ENCODE results near the gene DCTN3. TPM values are rescaled to one million over a fixed set of nuclear protein-coding genes. Genes with fewer than 3 reads are reported as not detected.

DCTN3 gene
- total and polyA plus RNA-seq, 9 of the 15 experiments (the other 6 are each of a cell fraction or from before 2014, with no cell fraction given): 11.0 to 51.0 (median 41.9) TPM

- Histone ChIP-seq H3K9me3 (replicated peaks; ENCODE audit: control insufficient read depth, insufficient read depth, low read depth, low read length) (no peaks in the 10 kb centered on the region), H3K9ac (ENCODE audit: insufficient read depth in 1 of 2, low read depth in 2 of 2, low read length in 2 of 2) (peak within 1 kb of the TSS; percentile 47 to 87), H3K9me1 (ENCODE audit: control insufficient read depth, insufficient read depth, low read length) (peaks cover 7% of the 10 kb centered on the region), H3K27ac (ENCODE audit: extremely low read depth, low read depth, low read length) (peak within 1 kb of the TSS; percentile 72), H3K27me3 (ENCODE audit: control insufficient read depth in 2 of 2, insufficient read depth in 2 of 2, low read length in 2 of 2) (no peaks in the 10 kb centered on the region), H3K4me1 (replicated peaks in 1 of 2; ENCODE audit: control insufficient read depth in 2 of 2, insufficient read depth in 2 of 2, low read length in 2 of 2) (peaks cover 40 to 53% of the 10 kb centered on the region in 2 experiments), H3K4me3 (peak within 1 kb of the TSS; percentile 34), H4K20me1 (replicated peaks; ENCODE audit: control insufficient read depth, insufficient read depth, low read length) (no peaks in the 10 kb centered on the region), H2AFZ (ENCODE audit: low read depth, low read length) (peak within 1 kb of the TSS; percentile 76), H3K79me2 (ENCODE audit: control insufficient read depth, insufficient read depth, low read length) (peaks cover 17% of the 10 kb centered on the region), H3K4me2 (ENCODE audit: insufficient read depth, low read length) (peak within 1 kb of the TSS; percentile 98), H3K36me3 (ENCODE audit: control insufficient read depth, insufficient read depth, low read length) (peaks cover 27% of the 10 kb centered on the region; the same call in 2 of the 3 replicates)
- intact Hi-C loops (cut with micrococcal nuclease): no loop called here
- ATAC-seq (peak; percentile 89), DNase-seq (ENCODE audit: extremely low read depth in 1 of 4, low spot score in 3 of 4) (peak; percentile 94 to 96 (median 94)), FAIRE-seq (peak; percentile 97)
- in situ Hi-C loops (cut with MboI): no loop called here
- BruUV-seq (replicated peaks): no TSS peak
- WGBS (ENCODE audit: insufficient coverage, low coverage, missing lambda C conversion rate): 0% methylated on average over 12 of the region's 24 CpGs
- CTCF ChIA-PET (ENCODE audit: low intra/inter-chr PET ratio): interaction anchor here (0.8 kb wide), 1 partner anchor 50 kb away, joined by 3 read pairs; no protein-coding TSS in a partner anchor
- POLR2A ChIA-PET: interaction anchor here (0.6 to 2.6 kb wide), 8 partner anchors 9 to 118 kb away, joined by 3 to 13 read pairs (median 4); partner anchors contain the start of genes DCTN3 and SIGMAR1
- TF ChIP-seq NFIC (IDR thresholded peaks at IDR 0.05): peak; percentile 54
- TF ChIP-seq RAD21 (CRISPR knock-in tag; conservative IDR thresholded peaks at IDR 0.05 in 1 of 2, IDR thresholded peaks at IDR 0.05 in 1 of 2): no peak
- TF ChIP-seq ETS1 (conservative IDR thresholded peaks at IDR 0.05; ENCODE audit: control insufficient read depth, low read depth, low read length): peak; percentile 46; the same call in 1 of the 2 replicates
- TF ChIP-seq ARID3A (IDR thresholded peaks at IDR 0.05; ENCODE audit: borderline replicate concordance, low read depth, low read length): no peak
- TF ChIP-seq RHOXF2B (CRISPR knock-in tag; conservative IDR thresholded peaks at IDR 0.05): no peak
- TF ChIP-seq BDP1 (IDR thresholded peaks at IDR 0.05; ENCODE audit: insufficient read depth, insufficient read length): no peak
- no peak for TF ChIP-seq CHD2 (IDR thresholded peaks at IDR 0.05; ENCODE audit: low read depth, low read length)
- 0 out of 2 replicates have a peak, but pooled peaks have one; percentile 33 for TF ChIP-seq POLR2A (conservative IDR thresholded peaks at IDR 0.05)
- TF ChIP-seq FOXA3 (CRISPR knock-in tag; conservative IDR thresholded peaks at IDR 0.05 in 1 of 2, IDR thresholded peaks at IDR 0.05 in 1 of 2): no peak
- TF ChIP-seq FOSL1 (tag; conservative IDR thresholded peaks at IDR 0.05): peak; percentile 62; the same call in 1 of the 2 replicates
- no peak for TF ChIP-seq MXD1 (CRISPR knock-in tag; IDR thresholded peaks at IDR 0.05; ENCODE audit: borderline replicate concordance, poor library complexity, severe bottlenecking)
- no peak for TF ChIP-seq ZBTB7A (IDR thresholded peaks at IDR 0.05; ENCODE audit: borderline replicate concordance, control insufficient read depth, low read depth, low read length)
Measured at GRCh38 chr9:34651876-34652601, 31.7 kb upstream of the DCTN3 start, which contains the start of gene IL11RA. IL11RA (plus strand) TSS chr9:34652185; CDS start chr9:34655218, 3,033 bp downstream.

Data from K562 (cell line).